GM19455 (cell line): ENCODE results near the gene KSR2.

Experiments
- ATAC-seq: cut with Tn5 transposase; IDR thresholded peaks from one replicate; pipeline ENCODE4 v1.9.1; 2021; ENCODE audit not compliant: unreplicated experiment

The KSR2 gene

DNA sequence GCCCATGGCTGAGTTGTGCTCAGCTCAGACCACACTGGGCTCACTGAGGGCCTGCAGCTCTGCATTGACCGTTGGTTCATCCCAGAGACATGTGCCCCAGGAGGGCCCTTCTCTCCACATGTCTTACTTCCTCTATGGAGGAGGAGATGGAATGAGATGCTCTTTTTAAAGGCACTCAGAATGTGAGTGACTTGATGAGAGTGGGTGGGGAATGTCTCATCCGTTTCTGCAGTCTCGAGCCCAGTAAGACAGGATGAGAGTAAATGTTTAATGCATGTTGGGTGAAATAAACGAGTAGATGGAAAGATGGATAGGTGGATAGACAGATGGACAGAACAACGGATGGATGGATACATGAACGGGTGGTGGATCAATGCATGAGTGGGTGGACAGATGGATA, 538.5 kb downstream of the KSR2 start:
- ATAC-seq: no peak

DNA sequence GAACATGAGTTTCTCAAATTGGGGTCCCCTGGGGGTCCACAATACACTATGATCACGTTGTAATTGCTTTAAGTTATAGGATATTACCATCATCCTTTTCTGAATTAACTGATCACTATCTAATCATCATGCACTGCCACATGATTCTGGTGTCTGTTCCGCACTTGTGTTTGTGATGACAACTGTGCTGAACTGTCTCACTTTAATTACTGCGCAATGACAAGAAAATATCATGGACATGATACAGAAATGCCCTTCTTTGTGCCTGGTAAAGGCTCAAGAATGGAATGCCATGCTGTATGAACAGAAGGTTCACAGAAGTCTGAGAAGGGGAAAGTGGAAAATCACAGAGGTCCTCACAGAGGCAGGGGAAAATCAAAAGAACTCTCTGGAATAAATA, 541.6 kb downstream of the KSR2 start:
- ATAC-seq: no peak

DNA sequence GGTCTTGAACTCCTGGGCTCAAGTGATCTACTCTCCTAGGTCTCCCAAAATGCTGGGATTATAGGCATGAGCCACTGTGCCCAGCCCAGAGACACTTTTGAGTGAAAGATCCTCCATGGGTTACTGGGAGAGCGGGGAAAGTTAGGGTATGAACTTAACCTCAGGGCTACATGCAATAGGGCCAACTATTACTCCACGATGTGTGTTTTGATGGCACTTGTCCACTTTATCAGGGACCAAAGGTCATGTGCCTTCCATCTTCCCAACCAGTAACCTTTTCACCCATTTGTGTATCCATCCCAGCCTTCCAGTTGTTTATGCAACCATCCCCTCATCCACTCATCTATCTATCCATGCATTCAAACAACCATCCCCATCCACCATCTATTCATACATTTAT, 546.8 kb downstream of the KSR2 start:
- ATAC-seq: no peak

DNA sequence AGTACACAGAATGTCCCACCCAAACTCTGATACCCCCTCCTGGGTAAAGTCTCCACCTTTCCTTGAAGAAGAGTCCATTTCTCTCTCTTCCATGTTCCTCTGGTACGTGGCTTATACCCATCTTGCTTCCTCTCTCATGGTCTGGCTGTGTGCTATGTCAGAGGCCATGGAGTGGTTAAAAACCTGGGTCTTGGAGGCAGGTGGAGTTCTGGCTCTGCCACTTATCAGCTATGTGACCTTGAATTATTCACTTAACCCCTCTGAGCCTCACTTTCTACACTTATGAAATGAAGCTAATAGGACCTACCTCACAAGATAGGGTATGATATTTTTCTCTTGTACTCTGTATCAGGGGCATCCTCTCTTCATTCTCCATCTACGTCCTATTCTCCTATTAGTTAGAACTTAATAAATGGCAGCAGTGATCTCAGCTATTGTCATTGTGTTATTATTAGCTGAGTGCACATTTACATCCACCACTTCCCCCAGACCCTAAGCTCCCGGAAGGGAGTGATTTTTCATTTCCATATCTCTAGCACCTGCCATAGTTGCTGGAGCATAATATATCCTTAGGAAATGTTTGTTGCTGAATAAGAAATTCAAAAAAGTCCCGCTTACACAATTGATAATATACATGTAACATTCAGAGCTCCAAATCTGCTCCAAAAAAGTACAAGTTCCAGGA, 547.6 kb downstream of the KSR2 start:
- no peak for ATAC-seq

DNA sequence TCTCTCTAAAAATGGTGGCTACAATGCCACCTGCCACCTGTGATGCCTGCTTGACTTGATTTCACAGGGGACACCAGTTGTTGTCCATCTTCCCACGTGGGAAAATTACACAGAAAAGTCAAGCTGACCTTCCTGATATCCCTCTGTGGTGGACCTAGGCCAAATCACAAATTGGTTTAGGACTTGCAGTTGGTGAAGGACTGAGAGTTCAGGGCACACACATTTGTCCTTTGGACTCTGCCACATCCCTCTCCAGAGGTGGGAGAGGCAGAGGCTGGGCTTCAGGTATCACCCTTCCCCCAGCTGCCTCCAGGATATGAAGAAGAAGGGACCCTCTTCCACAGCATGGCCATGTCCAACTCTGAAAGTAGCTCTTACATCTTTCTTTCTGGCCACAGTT, 551.8 kb downstream of the KSR2 start:
- no peak for ATAC-seq

DNA sequence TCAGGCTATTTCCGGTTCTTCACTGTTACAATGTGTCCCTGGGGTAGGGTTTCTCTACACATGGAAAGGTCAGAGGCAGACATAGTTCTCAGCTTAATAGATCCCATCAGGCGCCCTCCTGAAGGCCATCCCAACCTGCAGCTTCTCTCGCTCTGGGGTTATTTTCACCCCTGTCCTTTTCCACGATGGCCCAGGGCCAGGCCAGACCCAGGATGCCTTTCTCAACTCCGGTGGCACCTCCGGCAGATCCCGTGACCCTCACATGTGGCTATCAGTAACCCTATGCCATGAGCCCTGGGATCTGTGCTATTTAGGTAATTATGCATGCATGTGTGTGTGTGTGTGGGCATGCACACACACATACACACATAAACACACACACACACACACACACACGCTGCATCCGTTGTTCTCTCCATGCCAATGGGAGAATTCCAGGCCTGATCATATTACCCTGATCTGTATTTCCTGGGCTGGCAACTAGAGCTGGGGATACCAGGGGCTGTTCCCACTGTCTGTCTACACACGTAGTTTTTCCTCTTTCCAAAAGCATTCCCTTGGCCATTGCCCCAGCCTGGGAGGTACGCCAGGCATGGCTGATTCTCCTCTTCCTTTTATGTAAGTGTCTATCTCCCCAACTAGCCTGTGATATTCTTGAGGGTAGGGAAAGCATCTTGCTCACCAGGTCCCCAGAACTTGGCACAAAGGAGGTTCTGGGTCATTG, 556.2 kb downstream of the KSR2 start:
- ATAC-seq: no peak

DNA sequence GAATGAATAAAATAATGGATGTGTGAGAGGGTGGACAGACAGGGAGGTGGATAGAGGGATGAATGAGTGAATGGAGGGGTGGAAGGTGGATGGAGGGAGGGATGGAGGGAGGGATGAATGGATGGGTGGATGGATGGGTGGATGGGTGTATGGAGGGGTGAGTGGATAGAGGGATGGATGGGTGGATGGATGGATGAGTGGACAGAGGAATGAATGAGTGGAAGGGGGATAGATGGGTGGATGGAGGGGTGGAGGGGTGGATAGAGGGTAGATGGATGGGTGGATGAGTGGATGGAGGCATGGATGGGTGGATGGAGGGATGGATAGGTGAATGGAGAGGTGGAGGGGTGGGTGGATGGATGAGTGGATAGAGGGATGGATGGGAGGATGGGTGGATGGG, 559.5 kb downstream of the KSR2 start:
- no peak for ATAC-seq

DNA sequence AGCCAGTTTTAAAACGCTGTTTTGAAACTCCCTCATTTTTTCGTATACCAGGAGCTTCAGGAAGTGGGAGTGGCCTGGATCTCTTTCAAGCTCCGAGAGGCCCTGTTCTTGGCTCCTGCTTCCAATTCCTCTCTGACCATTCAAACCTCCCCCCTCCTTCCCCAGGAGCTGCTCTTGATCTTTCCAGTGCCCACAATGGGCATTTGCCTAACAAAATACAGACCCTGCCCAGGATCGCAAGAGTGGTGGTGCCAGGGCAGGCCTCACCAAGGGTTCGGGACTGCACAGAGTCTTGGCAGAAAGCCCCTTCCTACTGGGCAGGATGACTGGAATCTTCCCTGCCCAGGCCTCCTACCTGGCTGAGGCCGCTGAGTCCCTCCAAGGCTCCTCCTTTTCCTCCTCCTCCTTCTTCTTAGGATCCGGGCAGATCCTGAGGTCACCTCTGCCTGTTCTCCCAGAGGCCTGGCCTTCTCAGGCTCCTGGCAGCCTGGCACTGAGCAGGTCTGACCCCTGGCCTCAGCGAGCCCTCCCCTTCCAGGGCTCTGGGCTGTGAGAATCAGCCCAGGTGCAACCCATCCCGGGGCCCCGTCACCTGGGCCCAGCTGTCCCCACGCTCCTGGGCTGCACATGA, 560.5 kb downstream of the KSR2 start:
- ATAC-seq: no peak

DNA sequence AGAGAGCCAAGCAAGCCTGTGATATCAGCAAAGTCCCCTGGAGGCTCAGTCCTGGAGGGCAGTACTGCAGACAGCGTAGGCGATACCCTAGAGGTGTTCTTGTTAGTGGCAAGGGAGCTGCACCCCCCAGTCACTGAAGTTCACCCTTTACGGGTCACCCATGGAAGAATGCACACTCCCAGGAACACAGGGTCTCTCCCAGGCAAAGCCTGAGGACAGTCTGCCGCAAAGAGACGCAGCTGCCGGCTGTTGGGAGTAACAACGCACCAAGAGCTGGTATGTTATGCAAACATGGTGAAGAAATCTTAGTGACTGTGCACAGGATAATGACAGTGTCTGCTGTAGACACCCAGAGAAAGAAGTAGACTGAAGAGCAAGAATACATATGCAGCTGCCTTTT, 563.9 kb downstream of the KSR2 start:
- ATAC-seq: no peak

DNA sequence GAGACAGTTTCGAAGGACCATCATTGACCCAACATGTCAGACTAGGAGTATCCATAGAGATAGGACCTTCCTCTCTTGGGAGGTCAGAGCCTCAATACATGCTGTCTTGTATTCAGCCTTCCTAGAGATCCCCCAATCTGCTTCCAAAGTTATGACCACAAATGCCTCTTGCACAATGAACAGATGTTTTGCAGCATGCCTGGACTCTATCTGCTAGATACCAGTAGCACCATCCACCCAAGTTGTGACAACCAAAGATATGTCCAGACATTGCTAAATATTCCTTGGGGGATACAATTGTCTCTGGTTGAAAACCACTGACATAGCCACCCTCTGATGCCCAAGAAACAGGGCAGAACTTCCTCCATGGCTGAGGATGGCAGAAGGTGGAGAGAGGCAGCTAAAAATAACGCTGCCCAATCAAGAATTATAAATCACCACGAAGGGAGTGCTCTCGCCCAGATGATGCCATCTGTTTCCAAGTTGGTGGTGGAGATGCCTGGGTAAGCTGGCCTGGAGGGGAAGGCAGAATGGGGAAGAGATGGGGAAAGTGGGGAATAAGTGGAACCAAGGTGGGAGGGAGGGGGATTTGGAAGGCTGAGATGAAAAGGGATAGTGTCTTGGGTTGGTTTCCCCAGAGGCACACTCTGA, 564.5 kb downstream of the KSR2 start:
- no peak for ATAC-seq

DNA sequence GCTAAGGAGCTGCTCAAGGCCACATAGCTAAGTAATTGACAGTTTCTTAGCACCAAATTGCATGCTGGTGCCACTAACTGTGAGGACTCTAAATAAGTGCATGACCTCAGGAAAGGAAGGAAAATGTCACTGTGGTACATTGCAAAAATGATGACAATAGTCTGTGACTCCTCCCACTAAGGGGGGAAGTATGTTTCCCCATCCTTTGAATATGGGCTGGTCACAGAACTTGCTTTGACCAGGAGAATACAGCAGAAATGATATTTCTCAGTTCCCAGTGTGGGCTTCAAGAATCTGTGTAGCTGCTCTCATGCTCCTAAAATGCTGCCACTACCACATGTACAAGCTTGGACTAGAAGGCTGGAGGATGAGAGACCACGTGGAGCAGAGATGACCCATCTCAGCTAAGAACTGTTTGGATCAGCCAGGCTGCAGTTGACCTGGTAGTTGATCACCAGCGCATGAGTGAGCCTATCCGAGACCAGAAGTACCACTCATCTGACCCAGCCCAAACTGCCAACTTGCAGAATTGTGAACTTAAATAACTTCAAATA, 565.1 kb downstream of the KSR2 start:
- no peak for ATAC-seq
